ENCODE measurements around the gene LDLRAP1.

LDLRAP1 gene

GRCh38 chr1:25525361-25525688 is 18.1 kb upstream of the LDLRAP1 start:
- Histone ChIP-seq H3K9ac (ENCODE audit: insufficient read length, low read depth) (no peak overlapping the region), H3K27me3 (ENCODE audit: insufficient read depth, insufficient read length) (no peaks in the 10 kb centered on the region), H3K9me3 (ENCODE audit: insufficient read depth, low read length) (peaks cover 13% of the 10 kb centered on the region; the same call in 1 of the 2 replicates), H3K4me3 (ENCODE audit: insufficient read length, low read depth) (no peak overlapping the region), H3K4me1 (ENCODE audit: insufficient read depth, insufficient read length) (peaks cover 17% of the 10 kb centered on the region), H3K36me3 (ENCODE audit: insufficient read depth, insufficient read length, low read length) (no peaks in the 10 kb centered on the region)
- TF ChIP-seq ZNF274 (IDR thresholded peaks at IDR 0.05; ENCODE audit: low read depth, low read length) (no peak), SUZ12 (IDR thresholded peaks at IDR 0.05; ENCODE audit: extremely low read depth, insufficient read depth, insufficient read length) (no peak), YY1 (IDR thresholded peaks at IDR 0.05; ENCODE audit: insufficient read depth, insufficient read length) (no peak)
- DNase-seq (ENCODE audit: low read depth, low spot score): no peak

GRCh38 chr1:25526753-25527152 is 16.7 kb upstream of the LDLRAP1 start:
- TF ChIP-seq ZNF274 (IDR thresholded peaks at IDR 0.05; ENCODE audit: low read depth, low read length) (no peak), YY1 (IDR thresholded peaks at IDR 0.05; ENCODE audit: insufficient read depth, insufficient read length) (no peak), SUZ12 (IDR thresholded peaks at IDR 0.05; ENCODE audit: extremely low read depth, insufficient read depth, insufficient read length) (no peak)
- peaks cover 13% of the 10 kb centered on the region; the same call in 1 of the 2 replicates for H3K9me3 ChIP-seq (ENCODE audit: insufficient read depth, low read length)
- H3K36me3 ChIP-seq (ENCODE audit: insufficient read depth, insufficient read length, low read length): no peaks in the 10 kb centered on the region
- no peak for DNase-seq (ENCODE audit: low read depth, low spot score)
- no peak overlapping the region for H3K9ac ChIP-seq (ENCODE audit: insufficient read length, low read depth)
- no peak overlapping the region for H3K4me3 ChIP-seq (ENCODE audit: insufficient read length, low read depth)
- no peaks in the 10 kb centered on the region for H3K27me3 ChIP-seq (ENCODE audit: insufficient read depth, insufficient read length)
- H3K4me1 ChIP-seq (ENCODE audit: insufficient read depth, insufficient read length): peaks cover 23% of the 10 kb centered on the region

- H3K9ac ChIP-seq (ENCODE audit: insufficient read length, low read depth): no peak overlapping the region
- no peak overlapping the region for H3K4me3 ChIP-seq (ENCODE audit: insufficient read length, low read depth)
- no peak for DNase-seq (ENCODE audit: low read depth, low spot score)
- H3K4me1 ChIP-seq (ENCODE audit: insufficient read depth, insufficient read length): peaks cover 25% of the 10 kb centered on the region
- H3K27me3 ChIP-seq (ENCODE audit: insufficient read depth, insufficient read length): no peaks in the 10 kb centered on the region
- H3K36me3 ChIP-seq (ENCODE audit: insufficient read depth, insufficient read length, low read length): no peaks in the 10 kb centered on the region
- TF ChIP-seq SUZ12 (IDR thresholded peaks at IDR 0.05; ENCODE audit: extremely low read depth, insufficient read depth, insufficient read length): no peak
- peaks cover 13% of the 10 kb centered on the region; the same call in 1 of the 2 replicates for H3K9me3 ChIP-seq (ENCODE audit: insufficient read depth, low read length)
These were observed 16.1 kb upstream of the LDLRAP1 start for GRCh38 chr1:25527226-25527846.

- no peaks in the 10 kb centered on the region for H3K36me3 ChIP-seq (ENCODE audit: insufficient read depth, insufficient read length, low read length)
These were observed 15.3 kb upstream of the LDLRAP1 start for GRCh38 chr1:25527946-25528595.

GRCh38 chr1:25528881-25529517 is 14.4 kb upstream of the LDLRAP1 start:
- peaks cover 21% of the 10 kb centered on the region for H3K4me1 ChIP-seq (ENCODE audit: insufficient read depth, insufficient read length)
- H3K27me3 ChIP-seq (ENCODE audit: insufficient read depth, insufficient read length): no peaks in the 10 kb centered on the region
- H3K9ac ChIP-seq (ENCODE audit: insufficient read length, low read depth): no peak overlapping the region
- H3K4me3 ChIP-seq (ENCODE audit: insufficient read length, low read depth): no peak overlapping the region
- TF ChIP-seq ZNF274 (IDR thresholded peaks at IDR 0.05; ENCODE audit: low read depth, low read length): no peak
- no peak for TF ChIP-seq SUZ12 (IDR thresholded peaks at IDR 0.05; ENCODE audit: extremely low read depth, insufficient read depth, insufficient read length)
- no peak for TF ChIP-seq YY1 (IDR thresholded peaks at IDR 0.05; ENCODE audit: insufficient read depth, insufficient read length)
- no peaks in the 10 kb centered on the region for H3K36me3 ChIP-seq (ENCODE audit: insufficient read depth, insufficient read length, low read length)
- H3K9me3 ChIP-seq (ENCODE audit: insufficient read depth, low read length): peaks cover 13% of the 10 kb centered on the region; the same call in 1 of the 2 replicates
- DNase-seq (ENCODE audit: low read depth, low spot score): no peak

More at GRCh38 chr1:25527946-25528595, 15.3 kb upstream of the LDLRAP1 start:
- Histone ChIP-seq H3K27me3 (ENCODE audit: insufficient read depth, insufficient read length) (no peaks in the 10 kb centered on the region), H3K4me1 (ENCODE audit: insufficient read depth, insufficient read length) (peaks cover 28% of the 10 kb centered on the region), H3K9ac (ENCODE audit: insufficient read length, low read depth) (no peak overlapping the region), H3K9me3 (ENCODE audit: insufficient read depth, low read length) (peaks cover 13% of the 10 kb centered on the region; the same call in 1 of the 2 replicates), H3K4me3 (ENCODE audit: insufficient read length, low read depth) (no peak overlapping the region)
- no peak for TF ChIP-seq SUZ12 (IDR thresholded peaks at IDR 0.05; ENCODE audit: extremely low read depth, insufficient read depth, insufficient read length)
- TF ChIP-seq YY1 (IDR thresholded peaks at IDR 0.05; ENCODE audit: insufficient read depth, insufficient read length): no peak
- TF ChIP-seq ZNF274 (IDR thresholded peaks at IDR 0.05; ENCODE audit: low read depth, low read length): no peak
- DNase-seq (ENCODE audit: low read depth, low spot score): no peak

GRCh38 chr1:25529518-25530185 is 13.8 kb upstream of the LDLRAP1 start:
- Histone ChIP-seq H3K36me3 (ENCODE audit: insufficient read depth, insufficient read length, low read length) (no peaks in the 10 kb centered on the region), H3K9ac (ENCODE audit: insufficient read length, low read depth) (no peak overlapping the region), H3K4me3 (ENCODE audit: insufficient read length, low read depth) (no peak overlapping the region), H3K4me1 (ENCODE audit: insufficient read depth, insufficient read length) (peaks cover 20% of the 10 kb centered on the region), H3K9me3 (ENCODE audit: insufficient read depth, low read length) (peaks cover 13% of the 10 kb centered on the region; the same call in 1 of the 2 replicates), H3K27me3 (ENCODE audit: insufficient read depth, insufficient read length) (no peaks in the 10 kb centered on the region)
- no peak for DNase-seq (ENCODE audit: low read depth, low spot score)
- no peak for TF ChIP-seq SUZ12 (IDR thresholded peaks at IDR 0.05; ENCODE audit: extremely low read depth, insufficient read depth, insufficient read length)

All from NT2/D1 (cell line).